ENCODE measurements around the gene EVPLL. TPM values are rescaled to one million over a fixed set of nuclear protein-coding genes. Genes with fewer than 3 reads are reported as not detected.
"Not testable (repeated sequence)": the region's sequence is repeated elsewhere in the genome, so short reads cannot be mapped to it uniquely, and the experiment has no call there.

EVPLL gene
- total RNA-seq, 3 donors from 2014 or later (not counting 1 experiment from before 2014, with no cell fraction given), result 0.28 TPM; not detected in 2

DNA sequence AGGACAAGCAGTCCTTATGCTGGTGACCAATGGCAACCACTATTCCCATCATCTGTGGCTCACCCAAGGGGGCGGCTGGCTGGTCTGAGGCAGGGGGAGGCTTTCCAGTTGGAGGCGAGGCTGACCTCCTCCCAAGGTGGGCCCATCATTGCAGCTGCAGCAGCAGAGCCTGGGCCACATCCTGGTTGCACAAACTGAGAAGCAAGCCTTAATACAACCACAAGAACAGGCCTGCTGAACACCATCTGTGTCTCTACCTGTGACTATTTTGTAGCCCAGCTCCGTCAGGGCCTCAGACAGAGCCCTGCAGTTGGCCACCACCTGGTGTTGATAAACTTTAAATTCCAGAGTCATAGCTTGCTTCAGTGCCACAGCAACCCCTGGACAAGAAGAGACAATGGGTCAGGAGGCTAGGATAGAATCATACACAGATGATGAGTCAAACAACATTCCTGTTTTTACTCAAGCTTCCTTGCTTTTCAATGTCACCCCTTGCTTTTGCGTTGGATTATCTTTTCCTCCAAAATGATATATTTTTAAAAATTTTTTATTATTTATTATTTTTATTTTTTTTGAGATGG is 44.6 kb upstream of the EVPLL start:
- ATAC-seq, result no peak

DNA sequence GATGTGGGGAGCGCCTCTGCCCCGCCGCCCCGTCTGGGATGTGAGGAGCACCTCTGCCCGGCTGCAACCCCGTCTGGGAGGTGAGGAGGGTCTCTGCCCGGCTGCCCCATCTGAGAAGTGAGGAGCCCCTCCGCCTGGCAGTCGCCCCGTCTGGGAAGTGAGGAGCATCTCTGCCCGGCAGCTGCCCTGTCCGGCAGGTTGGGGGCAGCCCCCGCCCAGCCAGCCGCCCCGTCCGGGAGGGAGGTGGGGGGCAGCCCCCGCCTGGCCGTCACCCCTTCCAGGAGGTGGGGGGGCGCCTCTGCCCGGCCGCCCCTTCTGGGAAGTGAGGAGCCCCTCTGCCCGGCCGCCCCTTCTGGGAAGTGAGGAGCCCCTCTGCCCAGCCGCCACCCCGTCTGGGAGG is 39.4 kb upstream of the EVPLL start:
- H3K27ac Mint-ChIP-seq; H3K27me3 Mint-ChIP-seq (ENCODE audit: low read depth in 2 of 2); DNase-seq; H3K9me3 ChIP-seq (ENCODE audit: control insufficient read depth, insufficient read depth, low read length); H3K4me1 ChIP-seq (ENCODE audit: control insufficient read depth, insufficient read depth, low read length); H3K4me3 Mint-ChIP-seq; H3K4me3 ChIP-seq (ENCODE audit: low read length); H3K27me3 ChIP-seq (ENCODE audit: control insufficient read depth, insufficient read depth, low read length); H3K36me3 Mint-ChIP-seq; H3K4me1 Mint-ChIP-seq; H3K27ac ChIP-seq (ENCODE audit: low read length); intact Hi-C loops (cut with micrococcal nuclease); ATAC-seq; H3K9me3 Mint-ChIP-seq: not testable (repeated sequence)
- WGBS (ENCODE audit: insufficient coverage), result 96% methylated on average over 17 of the region's 25 CpGs
- H3K36me3 ChIP-seq (ENCODE audit: control insufficient read depth, insufficient read depth, low read length), result peaks cover 25% of the 10 kb centered on the region

More for the DNA sequence above, 44.6 kb upstream of the EVPLL start:
- TF ChIP-seq, protein P1, sequence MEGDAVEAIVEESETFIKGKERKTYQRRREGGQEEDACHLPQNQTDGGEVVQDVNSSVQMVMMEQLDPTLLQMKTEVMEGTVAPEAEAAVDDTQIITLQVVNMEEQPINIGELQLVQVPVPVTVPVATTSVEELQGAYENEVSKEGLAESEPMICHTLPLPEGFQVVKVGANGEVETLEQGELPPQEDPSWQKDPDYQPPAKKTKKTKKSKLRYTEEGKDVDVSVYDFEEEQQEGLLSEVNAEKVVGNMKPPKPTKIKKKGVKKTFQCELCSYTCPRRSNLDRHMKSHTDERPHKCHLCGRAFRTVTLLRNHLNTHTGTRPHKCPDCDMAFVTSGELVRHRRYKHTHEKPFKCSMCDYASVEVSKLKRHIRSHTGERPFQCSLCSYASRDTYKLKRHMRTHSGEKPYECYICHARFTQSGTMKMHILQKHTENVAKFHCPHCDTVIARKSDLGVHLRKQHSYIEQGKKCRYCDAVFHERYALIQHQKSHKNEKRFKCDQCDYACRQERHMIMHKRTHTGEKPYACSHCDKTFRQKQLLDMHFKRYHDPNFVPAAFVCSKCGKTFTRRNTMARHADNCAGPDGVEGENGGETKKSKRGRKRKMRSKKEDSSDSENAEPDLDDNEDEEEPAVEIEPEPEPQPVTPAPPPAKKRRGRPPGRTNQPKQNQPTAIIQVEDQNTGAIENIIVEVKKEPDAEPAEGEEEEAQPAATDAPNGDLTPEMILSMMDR (IDR thresholded peaks at IDR 0.05), result no peak
- H3K4me3 Mint-ChIP-seq, result no peak overlapping the region
- Histone ChIP-seq H3K27ac (ENCODE audit: low read length) (no peak overlapping the region), H3K4me3 (ENCODE audit: low read length) (no peak overlapping the region), H3K27me3 (ENCODE audit: control insufficient read depth, insufficient read depth, low read length) (no peaks in the 10 kb centered on the region), H3K4me1 (ENCODE audit: control insufficient read depth, insufficient read depth, low read length) (peaks cover 12% of the 10 kb centered on the region), H3K9me3 (ENCODE audit: control insufficient read depth, insufficient read depth, low read length) (no peaks in the 10 kb centered on the region), H3K36me3 (ENCODE audit: control insufficient read depth, insufficient read depth, low read length) (peaks cover 49% of the 10 kb centered on the region)
- no peaks in the 10 kb centered on the region for H3K9me3 Mint-ChIP-seq
- H3K36me3 Mint-ChIP-seq, result no peaks in the 10 kb centered on the region
- H3K4me1 Mint-ChIP-seq, result peaks cover 6% of the 10 kb centered on the region in 2 donors
- 75% methylated on average over 3 of the region's 4 CpGs for WGBS (ENCODE audit: insufficient coverage)
- H3K27me3 Mint-ChIP-seq (ENCODE audit: low read depth in 2 of 2), result no peaks in the 10 kb centered on the region
- intact Hi-C loops (cut with micrococcal nuclease), result no loop called here
- no peak for DNase-seq
- no peak overlapping the region for H3K27ac Mint-ChIP-seq

DNA sequence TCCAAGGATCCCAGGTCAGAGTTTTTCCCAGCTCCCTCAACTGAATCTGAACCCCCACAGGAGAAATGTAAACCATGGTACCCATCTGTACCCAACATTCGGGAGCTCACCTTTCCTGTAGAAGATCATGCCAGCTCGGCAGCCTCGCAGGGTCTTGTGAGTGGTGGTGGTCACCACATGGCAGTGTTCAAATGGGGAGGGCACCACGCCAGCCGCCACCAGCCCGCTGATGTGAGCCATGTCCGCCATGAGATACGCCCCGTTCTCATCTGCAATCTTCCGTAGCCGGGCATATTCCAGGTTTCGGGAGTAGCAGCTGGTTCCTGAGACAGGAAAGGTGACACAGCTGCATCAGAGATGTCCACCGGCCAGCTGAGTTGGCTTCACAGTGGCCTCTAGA is 37.6 kb upstream of the EVPLL start:
- TF ChIP-seq, protein P1 (IDR thresholded peaks at IDR 0.05), result no peak
- intact Hi-C loops (cut with micrococcal nuclease), result no loop called here

DNA sequence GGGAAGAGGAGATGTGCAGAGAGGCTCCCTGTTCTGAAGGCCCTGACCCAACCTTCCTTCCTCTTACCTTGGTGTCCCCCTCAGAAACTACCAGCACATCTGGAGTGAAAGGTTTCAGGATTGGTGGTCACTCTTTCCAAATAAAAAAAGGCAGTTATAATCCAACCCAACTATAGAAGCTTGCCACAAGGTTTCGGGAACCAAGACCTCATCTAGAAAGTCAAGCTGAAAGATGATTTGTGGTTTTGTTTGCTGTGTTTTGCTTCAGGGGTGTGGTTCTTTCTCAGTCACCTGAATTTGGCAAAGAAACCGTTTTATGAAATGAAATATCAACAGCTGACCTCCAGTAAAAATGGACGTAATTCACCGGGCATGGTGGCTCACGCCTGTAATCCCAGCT is 33.6 kb upstream of the EVPLL start:
- 86% methylated on average over 5 of the region's 5 CpGs for WGBS (ENCODE audit: insufficient coverage)
- no peak overlapping the region for H3K4me3 ChIP-seq (ENCODE audit: low read length)
- no peak overlapping the region for H3K27ac Mint-ChIP-seq
- H3K27ac ChIP-seq (ENCODE audit: low read length), result no peak overlapping the region
- H3K27me3 ChIP-seq (ENCODE audit: control insufficient read depth, insufficient read depth, low read length), result no peaks in the 10 kb centered on the region
- H3K9me3 Mint-ChIP-seq, result no peaks in the 10 kb centered on the region
- no peaks in the 10 kb centered on the region for H3K36me3 Mint-ChIP-seq
- no peak overlapping the region for H3K4me3 Mint-ChIP-seq
- H3K27me3 Mint-ChIP-seq (ENCODE audit: low read depth in 2 of 2), result no peaks in the 10 kb centered on the region
- intact Hi-C loops (cut with micrococcal nuclease), result no loop called here
- DNase-seq, result no peak
- peaks cover 29% of the 10 kb centered on the region for H3K36me3 ChIP-seq (ENCODE audit: control insufficient read depth, insufficient read depth, low read length)
- TF ChIP-seq, protein P1 (IDR thresholded peaks at IDR 0.05), result no peak
- no peak for ATAC-seq
- H3K4me1 Mint-ChIP-seq, result no peaks in the 10 kb centered on the region
- no peaks in the 10 kb centered on the region for H3K4me1 ChIP-seq (ENCODE audit: control insufficient read depth, insufficient read depth, low read length)
- no peaks in the 10 kb centered on the region for H3K9me3 ChIP-seq (ENCODE audit: control insufficient read depth, insufficient read depth, low read length)

More for the DNA sequence above, 37.6 kb upstream of the EVPLL start:
- Mint-ChIP-seq H3K4me3 (no peak overlapping the region), H3K27me3 (ENCODE audit: low read depth in 2 of 2) (no peaks in the 10 kb centered on the region), H3K4me1 (no peaks in the 10 kb centered on the region), H3K36me3 (no peaks in the 10 kb centered on the region), H3K9me3 (no peaks in the 10 kb centered on the region), H3K27ac (no peak overlapping the region)
- Histone ChIP-seq H3K27ac (ENCODE audit: low read length) (no peak overlapping the region), H3K27me3 (ENCODE audit: control insufficient read depth, insufficient read depth, low read length) (no peaks in the 10 kb centered on the region), H3K4me1 (ENCODE audit: control insufficient read depth, insufficient read depth, low read length) (no peaks in the 10 kb centered on the region), H3K36me3 (ENCODE audit: control insufficient read depth, insufficient read depth, low read length) (peaks cover 21% of the 10 kb centered on the region), H3K9me3 (ENCODE audit: control insufficient read depth, insufficient read depth, low read length) (no peaks in the 10 kb centered on the region), H3K4me3 (ENCODE audit: low read length) (no peak overlapping the region)
- DNase-seq, result no peak
- no peak for ATAC-seq
- WGBS (ENCODE audit: insufficient coverage), result 98% methylated on average over 13 of the region's 13 CpGs

Measured in natural killer cell (primary cell).